GM21737 (cell line): ENCODE results near the gene POU3F3.

Source experiments
- ATAC-seq: cut with Tn5 transposase; IDR thresholded peaks from one replicate; pipeline ENCODE4 v1.9.1; 2021; ENCODE audit warnings: mild to moderate bottlenecking, moderate library complexity; ENCODE audit not compliant: unreplicated experiment

The POU3F3 gene

DNA sequence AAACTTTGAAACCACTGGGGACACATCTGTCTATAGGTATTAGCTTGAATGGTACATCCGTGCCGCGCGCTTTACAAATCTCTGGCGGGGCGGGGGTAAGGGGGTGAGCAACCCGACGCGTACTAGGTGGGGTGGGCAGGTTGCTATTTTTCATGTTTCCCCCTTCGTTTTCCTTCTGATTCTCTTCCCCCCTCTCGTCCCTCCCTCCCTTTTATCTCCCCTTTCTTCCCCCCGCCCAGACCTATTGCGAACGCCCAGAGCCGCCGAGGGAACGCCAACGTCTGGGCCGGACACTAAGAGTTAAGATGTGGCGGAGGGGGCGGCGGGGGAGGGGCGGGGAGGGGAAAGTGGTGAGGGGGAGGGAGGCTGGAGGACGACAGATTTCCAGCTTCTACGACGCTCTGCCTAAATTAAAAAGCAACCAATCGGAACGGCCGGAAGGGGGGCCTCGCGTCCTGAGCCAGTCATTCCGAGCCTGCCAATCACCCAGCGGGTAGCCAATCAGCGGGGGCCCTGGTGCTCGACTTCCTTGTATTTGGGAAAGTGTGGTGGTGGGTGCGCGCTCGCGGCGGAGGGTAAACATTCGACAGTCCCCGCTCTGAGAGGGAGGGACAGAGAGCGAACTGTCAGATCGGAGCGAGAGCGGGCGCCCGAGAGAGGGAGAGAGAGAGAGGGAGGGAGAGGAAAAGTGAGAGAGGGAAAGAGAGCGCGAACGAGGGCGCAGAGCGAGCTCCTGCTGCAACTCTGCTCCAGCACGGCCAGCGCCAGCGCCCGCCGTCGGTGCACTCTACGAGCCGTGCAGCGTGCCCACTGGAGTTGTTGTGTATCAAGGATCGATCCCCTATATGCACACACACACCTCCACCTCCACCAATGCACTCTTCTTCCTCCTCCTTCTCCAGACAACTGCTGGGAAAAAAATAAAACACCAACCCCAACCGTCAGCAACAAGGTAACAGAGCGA, at the start of gene POU3F3:
Gene POU3F3 (plus strand): TSS at position 582 of the 964 bp plus-strand sequence. CDS start 1,396 bp downstream, outside the sequence.
- ATAC-seq = no peak

DNA sequence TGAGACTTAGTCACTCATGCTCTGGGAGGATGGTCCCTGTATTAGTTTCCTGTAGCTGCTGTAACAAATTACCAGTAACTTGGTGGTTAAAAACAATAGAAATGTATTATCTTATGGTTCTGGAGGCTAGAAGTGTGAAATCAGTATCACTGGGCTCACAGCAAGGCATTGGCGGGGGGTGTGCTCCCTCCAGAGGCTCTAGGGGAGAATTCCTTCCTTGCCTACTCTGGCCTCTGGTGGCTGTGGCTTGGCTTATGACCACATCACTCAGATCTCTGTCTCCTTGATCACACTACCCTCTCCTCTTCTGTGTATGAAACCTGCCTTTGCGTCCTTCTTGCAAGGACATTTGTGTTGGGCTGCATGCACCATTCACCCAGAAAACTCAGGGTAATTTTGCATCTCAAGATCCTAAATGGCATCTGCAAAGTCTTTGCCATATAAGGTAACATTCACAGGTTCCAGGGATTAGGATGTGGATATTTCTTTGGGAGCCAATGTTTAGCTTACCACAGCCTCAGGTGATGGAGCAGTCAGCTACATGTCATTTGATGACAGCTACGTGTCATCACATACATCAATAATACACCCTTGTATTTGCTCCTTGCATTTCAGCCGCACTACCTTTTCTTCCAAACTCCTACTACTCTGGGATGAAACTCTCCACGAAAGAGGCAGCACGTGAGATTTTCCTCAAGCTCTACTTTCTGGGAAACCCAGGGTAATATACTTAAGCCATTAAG, 49.6 kb upstream of the POU3F3 start:
- no peak for ATAC-seq

DNA sequence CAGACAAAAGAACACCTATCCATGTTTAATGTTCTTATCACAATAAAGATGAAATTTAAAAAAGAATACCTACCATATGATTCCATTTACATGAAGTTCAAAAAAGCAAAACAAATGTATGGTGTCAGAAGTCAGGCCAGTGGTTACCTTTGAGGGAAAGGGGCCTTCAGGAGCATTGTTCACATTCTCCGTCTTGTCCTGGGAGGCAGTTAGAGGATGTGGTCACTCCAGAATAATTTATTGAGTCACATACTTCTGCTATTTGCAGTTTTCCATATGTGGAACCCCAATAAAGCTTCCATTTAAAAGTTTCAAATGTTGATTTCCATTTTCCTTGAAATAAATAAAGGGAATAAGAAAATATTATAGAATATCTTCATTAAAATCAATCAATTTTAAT, 41.6 kb upstream of the POU3F3 start:
- no peak for ATAC-seq

DNA sequence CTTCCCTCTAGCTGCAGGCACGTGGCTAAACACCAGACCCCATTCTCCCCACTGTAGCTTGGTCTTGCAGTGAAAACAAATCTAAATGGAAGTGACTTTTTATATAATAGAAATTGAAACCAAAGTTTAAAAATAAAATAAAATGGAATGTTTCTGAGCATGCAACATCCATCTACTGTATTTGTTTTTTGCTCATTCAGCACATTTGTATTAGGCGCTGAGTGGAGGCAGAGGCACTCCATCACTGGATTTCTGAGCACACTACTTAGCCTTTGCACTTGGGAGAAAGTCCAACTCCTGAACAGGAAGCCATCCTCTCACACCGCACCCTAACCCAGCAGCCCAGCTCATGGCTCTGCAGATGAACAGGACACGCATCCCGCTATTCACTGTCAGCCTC, 37.8 kb upstream of the POU3F3 start:
- no peak for ATAC-seq

GRCh38 chr2:104818264-104818663, 35.7 kb upstream of the POU3F3 start:
- ATAC-seq = no peak

- ATAC-seq = no peak
Measured at GRCh38 chr2:104820126-104820525, 33.8 kb upstream of the POU3F3 start.

DNA sequence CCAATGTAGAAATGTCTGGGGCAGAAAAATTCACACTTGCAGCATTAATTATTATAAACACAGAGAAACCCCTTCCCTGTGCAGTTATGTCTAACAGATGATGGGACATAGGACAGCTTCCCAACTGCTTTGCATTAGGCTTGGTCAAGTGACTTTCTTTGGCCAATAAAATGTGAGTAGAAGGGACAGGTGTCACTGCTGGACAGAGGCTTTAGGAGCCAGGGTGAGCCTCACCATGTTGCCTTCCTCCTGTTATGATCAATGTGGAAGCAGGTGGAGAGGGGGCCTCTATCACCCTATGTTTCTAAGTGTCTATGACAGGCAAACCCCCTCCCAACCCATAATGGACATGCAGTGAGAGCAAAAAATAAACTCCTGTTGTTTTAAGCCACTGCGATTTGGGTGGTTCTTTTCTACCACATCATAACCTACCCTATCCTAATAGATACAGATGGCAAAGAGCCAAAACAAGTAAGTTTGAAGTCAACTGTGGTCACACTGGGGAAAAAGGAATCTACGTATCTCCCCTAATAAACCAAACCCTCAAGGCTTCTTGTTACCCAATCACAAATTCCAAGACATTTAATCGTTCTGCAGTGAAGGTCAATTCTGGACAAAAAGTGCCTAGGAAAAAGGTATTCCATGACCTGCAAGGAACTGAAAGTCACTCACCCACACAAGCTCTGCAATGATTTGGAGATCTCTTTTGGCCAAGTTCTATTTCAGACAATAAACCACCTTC, 28.6 kb upstream of the POU3F3 start:
- no peak for ATAC-seq

DNA sequence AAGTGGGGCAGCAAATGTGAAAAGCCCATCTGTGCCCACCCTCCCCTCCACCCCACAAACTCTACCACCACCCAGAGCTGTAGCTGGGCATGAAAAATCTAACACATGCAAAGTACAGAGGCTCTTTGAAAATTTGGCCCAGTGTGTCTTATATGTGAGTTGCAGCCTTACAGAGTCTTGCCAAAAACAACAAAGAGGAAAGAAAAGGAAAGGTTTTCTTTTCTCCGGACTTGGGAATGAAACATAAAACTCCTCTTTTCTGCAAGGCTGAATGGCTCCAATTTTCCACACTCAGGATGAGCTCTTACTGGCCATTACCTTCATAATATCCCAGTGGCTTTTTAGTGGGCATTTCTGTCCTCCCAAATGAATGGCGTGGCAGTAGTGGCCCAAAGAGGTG, 27.9 kb upstream of the POU3F3 start:
- ATAC-seq = no peak

GRCh38 chr2:104831742-104832141, 22.2 kb upstream of the POU3F3 start:
- no peak for ATAC-seq

- no peak for ATAC-seq
Measured at GRCh38 chr2:104834431-104835153, 19.3 kb upstream of the POU3F3 start.

DNA sequence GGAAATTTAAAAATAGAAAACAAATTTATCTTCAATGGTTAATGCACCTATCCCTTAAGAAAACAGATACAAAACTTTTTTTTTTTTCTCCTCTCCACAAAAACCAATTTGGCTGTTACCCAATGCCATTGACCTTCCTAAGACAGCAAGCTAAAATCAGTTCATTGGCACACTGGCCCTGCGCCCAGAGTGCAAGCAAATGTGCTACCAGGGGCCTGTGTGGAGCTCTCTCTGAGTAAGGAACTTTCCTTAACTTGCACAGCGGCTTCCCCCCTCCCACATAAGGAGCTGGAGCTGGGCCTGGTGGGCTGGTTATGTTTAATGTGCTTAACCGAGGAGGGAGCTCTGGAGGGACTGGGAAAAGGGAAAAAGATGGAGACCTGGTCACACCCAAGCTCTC, 17.6 kb upstream of the POU3F3 start:
- no peak for ATAC-seq

- ATAC-seq = no peak
Measured at GRCh38 chr2:104836841-104837240, 17.1 kb upstream of the POU3F3 start.

DNA sequence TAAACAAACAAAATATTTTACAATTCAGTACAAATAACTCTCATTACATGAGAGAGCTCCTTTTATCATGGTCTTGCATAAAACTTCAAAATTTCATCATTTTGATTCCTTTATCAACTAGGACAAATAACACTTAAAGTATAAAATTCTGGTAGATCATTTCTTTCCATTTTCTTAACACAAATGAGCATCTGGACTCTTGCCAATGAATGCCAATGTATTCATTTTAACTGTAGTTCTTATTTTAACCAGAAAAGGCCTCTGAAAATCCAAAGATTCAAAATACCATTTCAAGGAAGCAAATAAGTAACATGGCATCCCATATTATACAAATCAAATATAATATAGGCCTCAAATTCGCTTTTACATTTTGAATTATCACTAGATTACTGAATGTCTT, 13.8 kb upstream of the POU3F3 start:
- no peak for ATAC-seq

DNA sequence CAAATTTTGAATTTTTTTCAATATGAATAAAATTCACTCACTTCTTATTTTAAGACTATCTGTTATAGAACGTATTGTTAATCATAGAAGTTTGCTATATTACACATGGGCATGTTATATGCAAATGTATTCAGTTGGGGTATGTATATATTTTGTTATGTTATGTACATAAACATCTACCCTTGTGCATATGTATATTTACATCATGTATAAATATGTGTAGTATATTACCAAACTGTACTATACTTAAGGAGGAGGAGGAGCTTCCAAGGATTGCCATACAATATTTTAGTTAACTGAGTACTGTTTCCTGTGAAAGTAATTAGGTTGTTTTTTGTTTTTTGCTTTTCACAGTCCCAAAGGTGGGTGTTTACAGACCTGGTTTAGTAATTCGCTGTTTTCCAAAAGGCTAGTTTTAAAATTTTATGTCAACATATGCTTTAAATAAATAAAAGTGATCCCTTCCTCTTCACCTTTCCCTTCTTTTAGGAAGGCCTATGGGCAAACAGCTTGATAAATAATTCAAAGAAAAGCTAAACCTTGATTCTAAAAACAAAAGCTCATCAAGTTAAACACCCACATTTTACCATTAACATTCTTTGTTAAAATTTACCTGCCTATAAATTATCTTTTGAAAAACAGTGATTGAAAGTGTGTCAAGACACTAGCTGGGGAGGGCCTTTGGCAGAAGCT, 12.9 kb upstream of the POU3F3 start:
- ATAC-seq = no peak

DNA sequence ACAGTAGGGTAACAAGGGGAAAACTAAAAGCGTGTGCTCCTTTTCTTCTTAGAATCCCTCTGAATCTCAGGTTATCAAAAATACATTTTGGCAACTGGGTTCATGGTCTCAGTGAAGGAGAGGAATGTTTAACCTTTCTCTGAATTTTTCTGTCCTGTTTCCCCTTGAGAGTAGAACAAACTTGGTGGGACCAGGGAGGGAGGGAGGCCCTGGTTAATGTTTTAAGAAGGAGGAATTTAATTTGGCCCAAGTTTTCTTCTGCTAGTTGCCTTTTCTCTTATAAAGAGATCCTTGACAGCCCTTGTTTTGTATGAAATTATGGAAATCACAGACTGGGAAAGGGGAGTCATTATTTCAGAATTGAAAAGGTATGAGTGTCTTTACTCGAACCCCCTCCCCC, 12.2 kb upstream of the POU3F3 start:
- ATAC-seq = no peak

DNA sequence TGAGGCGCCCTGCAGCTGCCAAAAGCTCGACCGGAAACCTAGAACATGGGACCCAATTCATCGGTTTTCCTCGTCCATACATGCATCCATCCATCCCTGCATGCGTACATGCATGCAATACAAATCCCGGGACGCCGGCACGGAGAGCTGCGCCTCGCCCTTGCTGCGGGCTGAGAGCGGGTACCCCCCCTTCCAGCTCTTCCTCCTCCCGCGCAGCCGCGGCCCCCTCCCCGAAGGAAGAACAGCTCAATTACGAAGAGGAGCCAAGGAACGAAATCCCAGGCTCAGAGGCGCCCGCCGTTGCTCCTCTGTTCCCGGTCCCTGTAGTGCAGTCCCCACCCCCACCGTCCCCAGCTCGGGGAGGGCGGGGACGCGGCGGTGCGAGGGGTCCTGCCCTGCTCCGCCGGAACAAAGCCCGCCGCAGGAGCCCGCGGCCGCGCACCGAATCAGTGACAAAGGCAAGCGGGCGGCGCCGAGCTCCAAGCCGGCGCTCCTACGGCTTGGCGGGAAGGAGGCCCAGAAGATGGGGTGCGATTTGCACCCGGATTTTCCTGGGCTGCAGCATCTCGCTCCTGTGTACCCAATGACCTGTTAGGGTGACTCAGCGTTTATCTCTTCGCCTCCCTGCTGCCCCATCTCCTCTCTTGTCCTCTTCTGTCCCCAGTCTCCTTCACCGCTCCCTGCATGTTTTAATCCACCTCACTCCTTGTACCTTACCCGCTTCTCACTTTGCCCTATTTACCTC, 8.9 kb upstream of the POU3F3 start:
- ATAC-seq = no peak

- ATAC-seq = no peak
Measured at GRCh38 chr2:104845552-104845931, 8.4 kb upstream of the POU3F3 start.

DNA sequence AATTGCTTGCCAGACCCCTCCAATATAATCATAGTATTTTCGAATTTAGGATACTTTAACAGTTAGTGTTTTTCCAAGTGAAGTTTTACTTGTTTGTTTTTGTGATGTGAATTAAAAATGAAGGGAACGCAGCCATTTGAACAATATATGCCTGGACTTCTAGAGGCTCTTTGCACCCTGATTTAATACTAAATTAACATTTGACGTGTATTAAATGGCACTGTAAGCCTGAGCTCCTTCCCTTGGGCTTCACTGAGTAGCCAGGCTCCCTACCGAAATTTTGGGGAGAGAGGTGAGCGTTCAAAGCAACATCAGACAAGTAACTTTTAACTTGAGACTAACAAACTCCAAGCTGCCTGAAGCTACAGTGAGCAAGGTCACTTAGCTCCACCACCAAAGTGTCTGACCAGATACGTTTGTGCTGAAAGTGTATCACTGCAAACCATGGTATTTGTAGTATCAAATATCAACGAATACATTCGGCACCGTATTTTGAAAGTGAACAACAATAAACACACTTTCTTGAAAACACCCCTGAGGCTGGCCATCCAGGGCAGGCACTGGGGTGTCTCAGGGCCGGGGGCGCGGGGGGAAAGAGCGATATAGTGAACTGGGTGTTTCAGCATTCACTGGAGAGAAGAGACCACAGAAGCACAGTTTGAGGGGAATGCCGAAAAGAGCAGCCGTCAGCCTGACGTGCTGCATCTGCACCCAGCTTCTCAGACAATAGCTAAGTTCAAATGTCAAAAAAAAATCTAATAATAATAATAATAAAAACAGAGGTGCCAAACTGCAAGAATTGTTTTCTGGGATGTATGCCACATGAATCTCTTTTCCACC, 7.7 kb upstream of the POU3F3 start:
- no peak for ATAC-seq
